ENCODE data around the gene RIT2.

DNA sequence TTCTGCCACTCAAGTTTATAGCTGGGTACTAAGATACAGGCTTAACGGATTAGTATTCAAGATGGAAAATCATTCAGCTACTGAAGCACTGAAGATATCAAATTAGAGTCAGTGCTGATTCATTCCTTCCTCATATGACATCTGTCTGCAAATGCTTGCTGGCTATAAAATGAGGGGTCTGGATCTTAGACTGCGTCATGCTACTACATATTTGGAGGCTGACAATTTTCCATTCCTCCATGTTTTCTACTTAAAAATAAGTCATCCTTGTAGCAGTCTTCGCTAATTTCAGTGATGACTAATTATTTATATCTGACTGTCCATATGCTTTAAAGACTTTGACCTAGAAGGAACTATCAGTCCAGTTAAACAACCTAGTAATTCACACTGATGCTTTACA is 233.4 kb downstream of the RIT2 start:
- TF ChIP-seq, protein P1, sequence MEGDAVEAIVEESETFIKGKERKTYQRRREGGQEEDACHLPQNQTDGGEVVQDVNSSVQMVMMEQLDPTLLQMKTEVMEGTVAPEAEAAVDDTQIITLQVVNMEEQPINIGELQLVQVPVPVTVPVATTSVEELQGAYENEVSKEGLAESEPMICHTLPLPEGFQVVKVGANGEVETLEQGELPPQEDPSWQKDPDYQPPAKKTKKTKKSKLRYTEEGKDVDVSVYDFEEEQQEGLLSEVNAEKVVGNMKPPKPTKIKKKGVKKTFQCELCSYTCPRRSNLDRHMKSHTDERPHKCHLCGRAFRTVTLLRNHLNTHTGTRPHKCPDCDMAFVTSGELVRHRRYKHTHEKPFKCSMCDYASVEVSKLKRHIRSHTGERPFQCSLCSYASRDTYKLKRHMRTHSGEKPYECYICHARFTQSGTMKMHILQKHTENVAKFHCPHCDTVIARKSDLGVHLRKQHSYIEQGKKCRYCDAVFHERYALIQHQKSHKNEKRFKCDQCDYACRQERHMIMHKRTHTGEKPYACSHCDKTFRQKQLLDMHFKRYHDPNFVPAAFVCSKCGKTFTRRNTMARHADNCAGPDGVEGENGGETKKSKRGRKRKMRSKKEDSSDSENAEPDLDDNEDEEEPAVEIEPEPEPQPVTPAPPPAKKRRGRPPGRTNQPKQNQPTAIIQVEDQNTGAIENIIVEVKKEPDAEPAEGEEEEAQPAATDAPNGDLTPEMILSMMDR (IDR thresholded peaks at IDR 0.05), result no peak
- TF ChIP-seq POLR2A (IDR thresholded peaks at IDR 0.05) (no peak), EP300 (IDR thresholded peaks at IDR 0.05) (no peak)

All from tibial nerve (tissue), 4 donors.